K562 (cell line): ENCODE results near the gene PSPH. TPM values are rescaled to one million over a fixed set of nuclear protein-coding genes. Genes with fewer than 3 reads are reported as not detected.

Experiments
- polyA plus RNA-seq, 8 experiments: library from polyadenylated mRNA; depleted of rRNA in 4 of 8; stranded (reverse) in 5 of 8; unstranded in 3 of 8; fragments of >200 nt; fragmentation: Nextera tagmentation in 2 of 8; fragmentation: Illumina TruSeq in 1 of 8; extraction: Ambion mirVana in 2 of 8; extraction: Trizol in 1 of 8; gene quantifications; 2 replicates each; pipeline versions ENCODE4 v1.2.1 to v1.2.3, GENCODE V29; 2011 to 2014; ENCODE audit warnings: inconsistent platforms in 1 of 8, missing spikeins in 1 of 8
- small RNA-seq: library from RNA; depleted of rRNA; stranded (forward); fragments of <200 nt; gene quantifications from one replicate; pipeline ENCODE3, GENCODE V24; 2014
- total RNA-seq, 7 experiments: library from RNA; depleted of rRNA in 6 of 7; stranded (reverse); fragments of >200 nt in 6 of 7; fragmentation: Illumina TruSeq in 2 of 7; extraction: Trizol in 2 of 7; gene quantifications; 2 replicates each; pipeline versions ENCODE4 v1.2.1 to v1.2.3, GENCODE V29; 2011 to 2021; ENCODE audit warnings: low replicate concordance in 1 of 7

PSPH gene
- total and polyA plus RNA-seq, 9 of the 15 experiments (the other 6 are each of a cell fraction or from before 2014, with no cell fraction given) = 6.3 to 46.8 (median 20.2) TPM

Small RNA genes within 50 kb of the gene (small RNA-seq; reads per million reads assigned to genes)
- gene SNORA15 (0.44 reads per million, percentile 16 among the genes with 10 or more reads in this experiment), gene SNORA22B (1.1 reads per million, percentile 64 among the genes with 10 or more reads in this experiment)

Other genes with a start within 250 kb of the PSPH start
Only the 7 nearest of the 9 such genes appear.
- gene MRPS17, start 99.6 kb downstream of the PSPH start, total RNA-seq (2014; rRNA removed) = 25.9 and 32.8 TPM in 2 replicates
- 43.9 and 45.4 TPM in 2 replicates for gene MRPS17, start 99.6 kb downstream of the PSPH start, total RNA-seq (2014; rRNA removed; fragmentation: Illumina TruSeq; extraction: Trizol)
- 37.9 and 43.9 TPM in 2 replicates for gene MRPS17, start 99.6 kb downstream of the PSPH start, total RNA-seq (2015; rRNA removed; fragmentation: Illumina TruSeq; extraction: Trizol)
- 37.7 and 39.8 TPM in 2 replicates for gene MRPS17, start 99.6 kb downstream of the PSPH start, total RNA-seq (2021)
- gene MRPS17, start 99.6 kb downstream of the PSPH start, polyA plus RNA-seq (2011; rRNA removed) = 37.7 and 53.4 TPM in 2 replicates
- 34.0 and 35.9 TPM in 2 replicates for gene MRPS17, start 99.6 kb downstream of the PSPH start, polyA plus RNA-seq (2014; fragmentation: Illumina TruSeq; extraction: Trizol)
- 10 to 100 TPM; 98.1 to 99.3 TPM for gene MRPS17, start 99.6 kb downstream of the PSPH start, polyA plus RNA-seq (2014; fragmentation: Nextera tagmentation; extraction: Ambion mirVana)
- 33.1 and 43.3 TPM in 2 replicates for gene MRPS17, start 99.6 kb downstream of the PSPH start, polyA plus RNA-seq (2014; rRNA removed)
- gene NIPSNAP2, start 86.9 kb downstream of the PSPH start, total RNA-seq (2014; rRNA removed) = 46.0 and 73.7 TPM in 2 replicates
- 68.4 and 77.2 TPM in 2 replicates for gene NIPSNAP2, start 86.9 kb downstream of the PSPH start, total RNA-seq (2014; rRNA removed; fragmentation: Illumina TruSeq; extraction: Trizol)
- 61.3 and 62.8 TPM in 2 replicates for gene NIPSNAP2, start 86.9 kb downstream of the PSPH start, total RNA-seq (2015; rRNA removed; fragmentation: Illumina TruSeq; extraction: Trizol)
- 52.5 and 52.7 TPM in 2 replicates for gene NIPSNAP2, start 86.9 kb downstream of the PSPH start, total RNA-seq (2021)
- 100 and 107 TPM in 2 replicates for gene NIPSNAP2, start 86.9 kb downstream of the PSPH start, polyA plus RNA-seq (2011; rRNA removed)
- gene NIPSNAP2, start 86.9 kb downstream of the PSPH start, polyA plus RNA-seq (2014; fragmentation: Illumina TruSeq; extraction: Trizol) = 65.8 and 79.4 TPM in 2 replicates
- 10 to 100 TPM; 24.9 to 30.4 TPM for gene NIPSNAP2, start 86.9 kb downstream of the PSPH start, polyA plus RNA-seq (2014; fragmentation: Nextera tagmentation; extraction: Ambion mirVana)
- 53.0 and 53.9 TPM in 2 replicates for gene NIPSNAP2, start 86.9 kb downstream of the PSPH start, polyA plus RNA-seq (2014; rRNA removed)
- gene CCT6A, start 321 bp upstream of the PSPH start, total RNA-seq (2014; rRNA removed) = 387 and 445 TPM in 2 replicates
- 541 and 575 TPM in 2 replicates for gene CCT6A, start 321 bp upstream of the PSPH start, total RNA-seq (2014; rRNA removed; fragmentation: Illumina TruSeq; extraction: Trizol)
- 437 and 481 TPM in 2 replicates for gene CCT6A, start 321 bp upstream of the PSPH start, total RNA-seq (2015; rRNA removed; fragmentation: Illumina TruSeq; extraction: Trizol)
- 302 and 312 TPM in 2 replicates for gene CCT6A, start 321 bp upstream of the PSPH start, total RNA-seq (2021)
- gene CCT6A, start 321 bp upstream of the PSPH start, polyA plus RNA-seq (2011; rRNA removed) = 586 and 708 TPM in 2 replicates
- 353 and 373 TPM in 2 replicates for gene CCT6A, start 321 bp upstream of the PSPH start, polyA plus RNA-seq (2014; fragmentation: Illumina TruSeq; extraction: Trizol)
- 100 to 1,000 TPM; 244 to 314 TPM for gene CCT6A, start 321 bp upstream of the PSPH start, polyA plus RNA-seq (2014; fragmentation: Nextera tagmentation; extraction: Ambion mirVana)
- gene CCT6A, start 321 bp upstream of the PSPH start, polyA plus RNA-seq (2014; rRNA removed) = 404 and 419 TPM in 2 replicates
- 65.3 and 72.0 TPM in 2 replicates for gene SUMF2, start 12.8 kb upstream of the PSPH start, total RNA-seq (2014; rRNA removed)
- gene SUMF2, start 12.8 kb upstream of the PSPH start, total RNA-seq (2014; rRNA removed; fragmentation: Illumina TruSeq; extraction: Trizol) = 67.7 and 74.7 TPM in 2 replicates
- gene SUMF2, start 12.8 kb upstream of the PSPH start, total RNA-seq (2015; rRNA removed; fragmentation: Illumina TruSeq; extraction: Trizol) = 62.1 and 63.0 TPM in 2 replicates
- gene SUMF2, start 12.8 kb upstream of the PSPH start, total RNA-seq (2021) = 90.0 and 96.9 TPM in 2 replicates
- 92.5 and 101 TPM in 2 replicates for gene SUMF2, start 12.8 kb upstream of the PSPH start, polyA plus RNA-seq (2011; rRNA removed)
- gene SUMF2, start 12.8 kb upstream of the PSPH start, polyA plus RNA-seq (2014; fragmentation: Illumina TruSeq; extraction: Trizol) = 108 and 113 TPM in 2 replicates
- gene SUMF2, start 12.8 kb upstream of the PSPH start, polyA plus RNA-seq (2014; fragmentation: Nextera tagmentation; extraction: Ambion mirVana) = 10 to 100 TPM; 39.0 to 60.3 TPM
- 73.8 and 86.3 TPM in 2 replicates for gene SUMF2, start 12.8 kb upstream of the PSPH start, polyA plus RNA-seq (2014; rRNA removed)
- 0.73 and 0.82 TPM in 2 replicates for gene PHKG1, start 41.5 kb upstream of the PSPH start, total RNA-seq (2014; rRNA removed)
- gene PHKG1, start 41.5 kb upstream of the PSPH start, total RNA-seq (2014; rRNA removed; fragmentation: Illumina TruSeq; extraction: Trizol) = 0.13 and 0.47 TPM in 2 replicates
- 0.53 and 0.83 TPM in 2 replicates for gene PHKG1, start 41.5 kb upstream of the PSPH start, total RNA-seq (2015; rRNA removed; fragmentation: Illumina TruSeq; extraction: Trizol)
- 0.29 and 0.40 TPM in 2 replicates for gene PHKG1, start 41.5 kb upstream of the PSPH start, total RNA-seq (2021)
- gene PHKG1, start 41.5 kb upstream of the PSPH start, polyA plus RNA-seq (2011; rRNA removed) = 0.78 and 1.9 TPM in 2 replicates
- 0.46 and 0.69 TPM in 2 replicates for gene PHKG1, start 41.5 kb upstream of the PSPH start, polyA plus RNA-seq (2014; fragmentation: Illumina TruSeq; extraction: Trizol)
- under 1 TPM; 0.10 to 0.11 TPM for gene PHKG1, start 41.5 kb upstream of the PSPH start, polyA plus RNA-seq (2014; fragmentation: Nextera tagmentation; extraction: Ambion mirVana)
- gene PHKG1, start 41.5 kb upstream of the PSPH start, polyA plus RNA-seq (2014; rRNA removed) = 0.27 and 0.45 TPM in 2 replicates
- gene CHCHD2, start 55.0 kb upstream of the PSPH start, total RNA-seq (2014; rRNA removed) = 866 and 1,072 TPM in 2 replicates
- gene CHCHD2, start 55.0 kb upstream of the PSPH start, total RNA-seq (2014; rRNA removed; fragmentation: Illumina TruSeq; extraction: Trizol) = 572 and 585 TPM in 2 replicates
- gene CHCHD2, start 55.0 kb upstream of the PSPH start, total RNA-seq (2015; rRNA removed; fragmentation: Illumina TruSeq; extraction: Trizol) = 648 and 717 TPM in 2 replicates
- 944 and 976 TPM in 2 replicates for gene CHCHD2, start 55.0 kb upstream of the PSPH start, total RNA-seq (2021)
- gene CHCHD2, start 55.0 kb upstream of the PSPH start, polyA plus RNA-seq (2011; rRNA removed) = 869 and 914 TPM in 2 replicates
- gene CHCHD2, start 55.0 kb upstream of the PSPH start, polyA plus RNA-seq (2014; fragmentation: Illumina TruSeq; extraction: Trizol) = 418 and 687 TPM in 2 replicates
- 100 to 1,000 TPM; 145 to 350 TPM for gene CHCHD2, start 55.0 kb upstream of the PSPH start, polyA plus RNA-seq (2014; fragmentation: Nextera tagmentation; extraction: Ambion mirVana)
- gene CHCHD2, start 55.0 kb upstream of the PSPH start, polyA plus RNA-seq (2014; rRNA removed) = 1,035 and 1,044 TPM in 2 replicates
- not detected in 2 replicates for gene NUPR2, start 65.0 kb upstream of the PSPH start, total RNA-seq (2014; rRNA removed)
- gene NUPR2, start 65.0 kb upstream of the PSPH start, total RNA-seq (2014; rRNA removed; fragmentation: Illumina TruSeq; extraction: Trizol) = not detected in 2 replicates
- gene NUPR2, start 65.0 kb upstream of the PSPH start, total RNA-seq (2015; rRNA removed; fragmentation: Illumina TruSeq; extraction: Trizol) = not detected in 2 replicates
- gene NUPR2, start 65.0 kb upstream of the PSPH start, total RNA-seq (2021) = not detected in 2 replicates
- gene NUPR2, start 65.0 kb upstream of the PSPH start, polyA plus RNA-seq (2011; rRNA removed) = not detected in 2 replicates
- not detected in 2 replicates for gene NUPR2, start 65.0 kb upstream of the PSPH start, polyA plus RNA-seq (2014; fragmentation: Illumina TruSeq; extraction: Trizol)
- not detected for gene NUPR2, start 65.0 kb upstream of the PSPH start, polyA plus RNA-seq (2014; fragmentation: Nextera tagmentation; extraction: Ambion mirVana)
- not detected in 2 replicates for gene NUPR2, start 65.0 kb upstream of the PSPH start, polyA plus RNA-seq (2014; rRNA removed)